HepG2 (cell line): ENCODE measurements around the gene SERTAD4. TPM values are rescaled to one million over a fixed set of nuclear protein-coding genes. Genes with fewer than 3 reads are reported as not detected.

Source experiments
- ATAC-seq: fragments of 200-7000 bp; cut with Tn5 transposase; 3 replicates; pipeline ENCODE4 v1.9.1; 2020; ENCODE audit warnings: mild to moderate bottlenecking, moderate library complexity
- BruUV-seq: library from RNA; stranded (reverse); fragments of 400-500 nt; replicated peaks from 2 replicates; lab custom pipeline; 2021; lab: Mats Ljungman, UMichigan
- CTCF ChIA-PET: fragments of 300-600 bp; formaldehyde crosslinking; extraction: SDS; loops from one replicate; lab custom pipeline; 2021; ENCODE audit warnings: low total read pairs, inconsistent platforms, low intra/inter-chr PET ratio; lab: Yijun Ruan, JAX
- POLR2A ChIA-PET: fragments of 350-600 bp; sonication (Branson Sonifier 250); formaldehyde crosslinking; loops from one replicate; lab custom pipeline; 2020; ENCODE audit warnings: antibody characterized with exemption, inconsistent platforms; lab: Yijun Ruan, JAX
- DNase-seq: peaks from one replicate; pipeline ENCODE4 v3.0.0-alpha.2; 2015; ENCODE audit warnings: low spot score
- FAIRE-seq: peaks from 3 replicates; lab custom pipeline; 2011; peaks lifted over from hg19 to GRCh38; lab: Jason Lieb, UNC
- H2AFZ ChIP-seq: one replicate; pipeline ENCODE4 v1.6.1; 2011; ENCODE audit warnings: low read length, inconsistent platforms
- H3K27ac ChIP-seq: fragments of 300-600 bp; 3 replicates; pipeline ENCODE4 v1.8.0; 2011; ENCODE audit warnings: mixed run types, mild to moderate bottlenecking, mixed read lengths, low read length, inconsistent platforms; ENCODE audit not compliant: insufficient read depth; ENCODE audit errors: extremely low read length
- H3K27me3 ChIP-seq, 2 experiments: fragments of 200-600 bp in 1 of 2; 2 replicates in 1 of 2; 3 replicates in 1 of 2; pipeline versions ENCODE4 v1.6.0 to v1.8.0; 2011; ENCODE audit warnings: low read length in 2 of 2, mild to moderate bottlenecking in 2 of 2, moderate library complexity in 2 of 2, inconsistent platforms in 1 of 2; ENCODE audit not compliant: insufficient read depth in 2 of 2, control insufficient read depth in 1 of 2
- H3K36me3 ChIP-seq, 2 experiments: fragments of 200-600 bp in 1 of 2; replicated peaks in 1 of 2; 2 replicates in 1 of 2; 3 replicates in 1 of 2; pipeline versions ENCODE4 v1.5.1 to v1.8.0; 2011; ENCODE audit warnings: low read length in 2 of 2, inconsistent platforms in 1 of 2; ENCODE audit not compliant: insufficient read depth in 2 of 2, control insufficient read depth in 1 of 2
- H3K4me1 ChIP-seq: 2 replicates; pipeline ENCODE4 v1.5.1; 2012; ENCODE audit warnings: low read length, inconsistent platforms; ENCODE audit not compliant: insufficient read depth
- H3K4me2 ChIP-seq: 2 replicates; pipeline ENCODE4 v1.6.0; 2011; ENCODE audit warnings: low read depth, low read length, inconsistent platforms
- H3K4me3 ChIP-seq, 3 experiments: fragments of 200-600 bp in 1 of 3; sonication (generic), shearing (Covaris generic) in 1 of 3; replicated peaks in 1 of 3; 2 replicates each; pipeline ENCODE4 v1.5.1; 2011 to 2016; ENCODE audit warnings: low read length in 3 of 3, inconsistent platforms in 2 of 3, low read depth in 2 of 3, mild to moderate bottlenecking in 2 of 3, control low read depth in 1 of 3, mixed read lengths in 1 of 3; ENCODE audit not compliant: insufficient read depth in 1 of 3
- H3K79me2 ChIP-seq: one replicate; pipeline ENCODE4 v1.6.1; 2011; ENCODE audit warnings: low read length, inconsistent platforms; ENCODE audit not compliant: insufficient read depth
- H3K9ac ChIP-seq: 2 replicates; pipeline ENCODE4 v1.6.0; 2011; ENCODE audit warnings: mild to moderate bottlenecking, low read depth, low read length, inconsistent platforms; ENCODE audit not compliant: insufficient read depth
- H3K9me3 ChIP-seq: 2 replicates; pipeline ENCODE4 v1.5.1; 2012; ENCODE audit warnings: mild to moderate bottlenecking, low read length
- H4K20me1 ChIP-seq: 2 replicates; pipeline ENCODE4 v1.6.0; 2011; ENCODE audit warnings: inconsistent platforms, mild to moderate bottlenecking, low read length, moderate library complexity; ENCODE audit not compliant: insufficient read depth
- ATF1 ChIP-seq: IDR thresholded peaks from 2 replicates; pipeline ENCODE4 v1.6.1; 2016; ENCODE audit warnings: mild to moderate bottlenecking, control low read depth
- CSRNP1 ChIP-seq: sonication (generic); formaldehyde crosslinking; IDR thresholded peaks from 2 replicates; pipeline ENCODE4 v1.8.1; 2023; ENCODE audit warnings: mild to moderate bottlenecking, missing genetic modification reagents
- EZH2 ChIP-seq: conservative IDR thresholded peaks from 2 replicates; pipeline ENCODE4 v1.6.1; 2012; ENCODE audit warnings: mild to moderate bottlenecking, low read depth, low read length, moderate library complexity
- IRX3 ChIP-seq: sonication (generic); formaldehyde crosslinking; IDR thresholded peaks from 2 replicates; pipeline ENCODE4 v1.8.1; 2023; ENCODE audit warnings: mild to moderate bottlenecking, low read depth, missing genetic modification reagents, borderline replicate concordance
- KAT2B ChIP-seq: fragments of 150-350 bp; IDR thresholded peaks from 2 replicates; pipeline ENCODE4 v1.6.1; 2014; ENCODE audit warnings: low read depth, low read length, borderline replicate concordance
- MTF1 ChIP-seq: sonication (generic); formaldehyde crosslinking; IDR thresholded peaks from 2 replicates; pipeline ENCODE4 v1.5.0; 2020; ENCODE audit warnings: missing genetic modification reagents
- RELA ChIP-seq: sonication (generic); formaldehyde crosslinking; IDR thresholded peaks from 2 replicates; pipeline ENCODE4 v1.4.0; 2020; ENCODE audit warnings: missing genetic modification reagents
- SOX6 ChIP-seq, 2 experiments: fragments of 450-650 bp in 1 of 2; sonication (generic) in 1 of 2; formaldehyde crosslinking in 1 of 2; IDR thresholded peaks; 2 replicates each; pipeline versions ENCODE4 v1.4.0 to v1.6.1; 2017 to 2020; ENCODE audit warnings: antibody characterized with exemption in 1 of 2, mild to moderate bottlenecking in 1 of 2, missing genetic modification reagents in 1 of 2
- STAG1 ChIP-seq: sonication (generic); formaldehyde crosslinking; IDR thresholded peaks from 2 replicates; pipeline ENCODE4 v1.4.0; 2020; ENCODE audit warnings: missing genetic modification reagents
- TEAD3 ChIP-seq: optimal IDR thresholded peaks from 2 replicates; pipeline ENCODE3; 2016; ENCODE audit warnings: borderline replicate concordance
- ZFP62 ChIP-seq: sonication (generic); formaldehyde crosslinking; IDR thresholded peaks from 2 replicates; pipeline ENCODE4 v1.4.0; 2020; ENCODE audit warnings: missing genetic modification reagents
- ZMAT3 ChIP-seq: sonication (generic); formaldehyde crosslinking; conservative IDR thresholded peaks from 2 replicates; pipeline ENCODE4 v1.7.0; 2021; ENCODE audit warnings: missing genetic modification reagents
- ZNF20 ChIP-seq: sonication (generic); formaldehyde crosslinking; IDR thresholded peaks from 2 replicates; pipeline ENCODE4 v1.4.0; 2020; ENCODE audit warnings: mild to moderate bottlenecking, moderate library complexity, missing genetic modification reagents
- ZNF232 ChIP-seq: sonication (generic); formaldehyde crosslinking; IDR thresholded peaks from 2 replicates; pipeline ENCODE4 v1.4.0; 2020; ENCODE audit warnings: missing genetic modification reagents, borderline replicate concordance
- ZNF3 ChIP-seq: IDR thresholded peaks from 2 replicates; pipeline ENCODE4 v1.7.0; 2017; ENCODE audit warnings: inconsistent platforms
- ZNF713 ChIP-seq: sonication (generic); formaldehyde crosslinking; IDR thresholded peaks from 2 replicates; pipeline ENCODE4 v1.4.0; 2020; ENCODE audit warnings: mild to moderate bottlenecking, missing genetic modification reagents
- WGBS: methylation state at CpG from one replicate; pipeline ENCODE4 v1.1.6; 2017; ENCODE audit warnings: low lambda C conversion rate; 5-methylcytosine and 5-hydroxymethylcytosine counted together
- in situ Hi-C: cut with HindIII; loops from 2 replicates; pipeline ENCODE4 v1.10.0; 2017; ENCODE audit warnings: low pct_unique_long_range_greater_than_20kb; ENCODE audit not compliant: extremely low pct_ligation_motif_present
- intact Hi-C: fragments of 100-400 bp; cut with micrococcal nuclease; formaldehyde crosslinking; loops from one replicate; pipeline ENCODE4 v1.10.0; 2022; ENCODE audit not compliant: unreplicated experiment
- polyA plus RNA-seq, 8 experiments: library from polyadenylated mRNA; depleted of rRNA in 3 of 8; stranded (reverse) in 7 of 8; unstranded in 1 of 8; fragments of >200 nt; fragmentation: Illumina TruSeq in 4 of 8; extraction: Trizol in 4 of 8; gene quantifications; 2 replicates each; pipeline versions ENCODE4 v1.2.1 to v1.2.3, GENCODE V29; 2011 to 2016; ENCODE audit warnings: low read depth in 4 of 8, missing spikeins in 1 of 8, mixed read lengths in 1 of 8; ENCODE audit not compliant: insufficient read depth in 1 of 8
- total RNA-seq, 5 experiments: library from RNA; depleted of rRNA; stranded (reverse); fragments of >200 nt; fragmentation: Illumina TruSeq; extraction: Trizol; gene quantifications; 2 replicates each; pipeline ENCODE4 v1.2.3, GENCODE V29; 2016; ENCODE audit warnings: low read depth in 1 of 5
- TF ChIP-seq, protein P1 (sequence below): sonication (generic); formaldehyde crosslinking; IDR thresholded peaks from 2 replicates; pipeline ENCODE4 v1.4.0; 2020; ENCODE audit warnings: missing genetic modification reagents, mild to moderate bottlenecking, borderline replicate concordance

Gene SERTAD4
- total and polyA plus RNA-seq, 2 of the 13 experiments (the other 11 are each of a cell fraction or from before 2014, with no cell fraction given) = not detected

GRCh38 chr1:210259561-210259960 is 27.0 kb downstream of the SERTAD4 start:
- H3K27me3 ChIP-seq = peaks cover 0 to 29% of the 10 kb centered on the region in 2 experiments; a peak in 1 of 5 replicates
- in situ Hi-C loops (no loop called here), intact Hi-C loops (no loop called here)
- 46% methylated on average over 4 of the region's 4 CpGs for WGBS
- H3K27ac ChIP-seq = no peak overlapping the region
- ChIA-PET CTCF (no interaction called here), POLR2A (no interaction called here)
- H3K9ac ChIP-seq = no peak overlapping the region
- no peak for TF ChIP-seq IRX3 (CRISPR knock-in tag)
- TF ChIP-seq TEAD3 (CRISPR knock-in tag) = no peak
- TF ChIP-seq CSRNP1 (CRISPR knock-in tag) = no peak
- TF ChIP-seq ZNF20 = no peak
- TF ChIP-seq EZH2 = no peak
- TF ChIP-seq KAT2B = no peak
- no peak for TF ChIP-seq STAG1 (CRISPR knock-in tag)
- H3K36me3 ChIP-seq = no peaks in the 10 kb centered on the region
- 0 out of 2 replicates have a peak, but pooled peaks cover 8% of the 10 kb centered on the region for H3K4me1 ChIP-seq
- H3K9me3 ChIP-seq = no peaks in the 10 kb centered on the region
- no peak overlapping the region for H3K4me3 ChIP-seq
- H4K20me1 ChIP-seq = no peaks in the 10 kb centered on the region
- no peak overlapping the region for H3K4me2 ChIP-seq
- ATAC-seq (no peak), DNase-seq (no peak), FAIRE-seq (no peak)
- H3K79me2 ChIP-seq = no peaks in the 10 kb centered on the region
- no peak overlapping the region for H2AFZ ChIP-seq
- no TSS peak for BruUV-seq

- intact Hi-C loops = no loop called here
- TF ChIP-seq ZNF232 (no peak), MTF1 (CRISPR knock-in tag) (no peak), ZMAT3 (CRISPR knock-in tag) (no peak), ZFP62 (CRISPR knock-in tag) (no peak), ZNF713 (no peak), ZNF3 (CRISPR knock-in tag) (no peak), ATF1 (CRISPR knock-in tag) (no peak), RELA (no peak), SOX6 (IDR thresholded peaks at IDR 0.05) (no peak), SOX6 (CRISPR knock-in tag; IDR thresholded peaks at IDR 0.05) (no peak)
- TF ChIP-seq, protein P1, sequence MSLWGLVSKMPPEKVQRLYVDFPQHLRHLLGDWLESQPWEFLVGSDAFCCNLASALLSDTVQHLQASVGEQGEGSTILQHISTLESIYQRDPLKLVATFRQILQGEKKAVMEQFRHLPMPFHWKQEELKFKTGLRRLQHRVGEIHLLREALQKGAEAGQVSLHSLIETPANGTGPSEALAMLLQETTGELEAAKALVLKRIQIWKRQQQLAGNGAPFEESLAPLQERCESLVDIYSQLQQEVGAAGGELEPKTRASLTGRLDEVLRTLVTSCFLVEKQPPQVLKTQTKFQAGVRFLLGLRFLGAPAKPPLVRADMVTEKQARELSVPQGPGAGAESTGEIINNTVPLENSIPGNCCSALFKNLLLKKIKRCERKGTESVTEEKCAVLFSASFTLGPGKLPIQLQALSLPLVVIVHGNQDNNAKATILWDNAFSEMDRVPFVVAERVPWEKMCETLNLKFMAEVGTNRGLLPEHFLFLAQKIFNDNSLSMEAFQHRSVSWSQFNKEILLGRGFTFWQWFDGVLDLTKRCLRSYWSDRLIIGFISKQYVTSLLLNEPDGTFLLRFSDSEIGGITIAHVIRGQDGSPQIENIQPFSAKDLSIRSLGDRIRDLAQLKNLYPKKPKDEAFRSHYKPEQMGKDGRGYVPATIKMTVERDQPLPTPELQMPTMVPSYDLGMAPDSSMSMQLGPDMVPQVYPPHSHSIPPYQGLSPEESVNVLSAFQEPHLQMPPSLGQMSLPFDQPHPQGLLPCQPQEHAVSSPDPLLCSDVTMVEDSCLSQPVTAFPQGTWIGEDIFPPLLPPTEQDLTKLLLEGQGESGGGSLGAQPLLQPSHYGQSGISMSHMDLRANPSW (CRISPR knock-in tag) = no peak
Measured at GRCh38 chr1:210260096-210260495, 27.5 kb downstream of the SERTAD4 start.

More at GRCh38 chr1:210260096-210260495, 27.5 kb downstream of the SERTAD4 start:
- Histone ChIP-seq H3K27ac (no peak overlapping the region), H3K27me3 (peaks cover 0 to 31% of the 10 kb centered on the region in 2 experiments; a peak in 1 of 5 replicates), H3K4me3 (no peak overlapping the region), H3K9ac (no peak overlapping the region), H3K4me2 (no peak overlapping the region), H2AFZ (no peak overlapping the region), H3K4me1 (peaks cover 10% of the 10 kb centered on the region), H3K36me3 (no peaks in the 10 kb centered on the region), H3K9me3 (no peaks in the 10 kb centered on the region), H3K79me2 (no peaks in the 10 kb centered on the region), H4K20me1 (no peaks in the 10 kb centered on the region)
- ChIA-PET CTCF (no interaction called here), POLR2A (no interaction called here)
- FAIRE-seq (no peak), ATAC-seq (no peak), DNase-seq (no peak)
- BruUV-seq = no TSS peak
- in situ Hi-C loops = no loop called here
- 1% methylated on average over 4 of the region's 4 CpGs for WGBS
